IMR-90 (cell line): ENCODE measurements around the gene PBRM1.

ENCODE experiments used
- CEBPB ChIP-seq: IDR thresholded peaks from 2 replicates; pipeline ENCODE4 v1.6.1; 2012; ENCODE audit warnings: low read depth, low read length, improper control_type of control experiment
- CTCF ChIP-seq: conservative IDR thresholded peaks from 2 replicates; pipeline ENCODE4 v1.5.1; 2012; ENCODE audit warnings: mild to moderate bottlenecking, low read depth, low read length, improper control_type of control experiment
- FOS ChIP-seq: fragments of 150-350 bp; IDR thresholded peaks from 2 replicates; pipeline ENCODE4 v1.6.1; 2016; ENCODE audit warnings: low read depth, low read length
- MAFK ChIP-seq: IDR thresholded peaks from 2 replicates; pipeline ENCODE4 v1.6.1; 2012; ENCODE audit warnings: low read depth, low read length, improper control_type of control experiment
- MXI1 ChIP-seq: IDR thresholded peaks from 2 replicates; pipeline ENCODE4 v1.6.1; 2012; ENCODE audit warnings: low read depth, mild to moderate bottlenecking, low read length, moderate library complexity, borderline replicate concordance
- POLR2A ChIP-seq: IDR thresholded peaks from 2 replicates; pipeline ENCODE4 v1.6.1; 2012; ENCODE audit warnings: mild to moderate bottlenecking, low read depth, low read length
- RAD21 ChIP-seq: IDR thresholded peaks from 2 replicates; pipeline ENCODE4 v1.6.1; 2012; ENCODE audit warnings: low read length, improper control_type of control experiment
- SMC3 ChIP-seq: fragments of 150-350 bp; IDR thresholded peaks from 2 replicates; pipeline ENCODE4 v1.6.1; 2016; ENCODE audit warnings: low read depth, mild to moderate bottlenecking, antibody characterized with exemption, low read length, moderate library complexity
- USF2 ChIP-seq: fragments of 150-350 bp; IDR thresholded peaks from 2 replicates; pipeline ENCODE4 v1.6.1; 2017; ENCODE audit warnings: mild to moderate bottlenecking, antibody characterized with exemption, low read length, low read depth

- TF ChIP-seq CTCF (no peak), RAD21 (no peak), CEBPB (no peak), POLR2A (no peak), FOS (no peak), SMC3 (no peak), USF2 (no peak), MAFK (no peak), MXI1 (peak; percentile 52; the same call in 1 of the 2 replicates)
These were observed 19.1 kb upstream of the PBRM1 start for GRCh38 chr3:52704611-52705437.
